ENCODE measurements around the gene CCDC195. TPM values are rescaled to one million over a fixed set of nuclear protein-coding genes. Genes with fewer than 3 reads are reported as not detected.

Gene CCDC195
- total RNA-seq, 1 donor from 2014 or later, result not detected

GRCh38 chr2:224687156-224687555 is 29.0 kb downstream of the CCDC195 start:
- H3K9me3 Mint-ChIP-seq (ENCODE audit: low read depth), result no peaks in the 10 kb centered on the region
- H3K36me3 Mint-ChIP-seq (ENCODE audit: insufficient read depth), result no peaks in the 10 kb centered on the region
- no peak overlapping the region for H3K4me3 Mint-ChIP-seq (ENCODE audit: low read depth)
- no peak overlapping the region for H3K27ac Mint-ChIP-seq
- H3K27me3 Mint-ChIP-seq, result no peaks in the 10 kb centered on the region
- no peaks in the 10 kb centered on the region for H3K4me1 Mint-ChIP-seq (ENCODE audit: low read depth)
- DNase-seq (ENCODE audit: low spot score, unreplicated experiment), result no peak
- no peak for TF ChIP-seq CTCF (IDR thresholded peaks at IDR 0.05; ENCODE audit: unreplicated experiment)

- Mint-ChIP-seq H3K4me1 (ENCODE audit: low read depth) (no peaks in the 10 kb centered on the region), H3K27me3 (no peaks in the 10 kb centered on the region), H3K27ac (no peak overlapping the region), H3K4me3 (ENCODE audit: low read depth) (no peak overlapping the region), H3K9me3 (ENCODE audit: low read depth) (no peaks in the 10 kb centered on the region), H3K36me3 (ENCODE audit: insufficient read depth) (no peaks in the 10 kb centered on the region)
- no peak for DNase-seq (ENCODE audit: low spot score, unreplicated experiment)
- no peak for TF ChIP-seq CTCF (IDR thresholded peaks at IDR 0.05; ENCODE audit: unreplicated experiment)
These were observed 31.0 kb downstream of the CCDC195 start for GRCh38 chr2:224685121-224685520.

DNA sequence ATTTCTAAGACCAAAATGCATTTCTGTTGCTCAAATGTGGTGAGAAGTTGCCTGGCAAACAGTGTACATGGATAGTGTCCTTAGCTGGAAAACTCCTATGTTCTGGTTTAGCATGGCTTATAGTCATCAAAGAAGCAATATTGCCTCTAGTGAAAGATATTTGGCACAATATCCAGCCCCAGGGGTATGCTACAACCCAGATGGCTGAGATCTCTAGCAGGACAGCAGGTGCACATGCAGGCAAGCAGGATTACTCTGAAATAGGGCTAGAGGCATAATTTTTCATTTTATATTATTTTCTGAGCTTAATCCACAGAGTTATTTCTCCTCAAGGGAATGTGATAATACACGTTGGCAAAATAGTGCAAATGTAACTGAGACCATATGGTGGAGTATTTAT is 34.0 kb downstream of the CCDC195 start:
- no peaks in the 10 kb centered on the region for H3K27me3 Mint-ChIP-seq
- H3K36me3 Mint-ChIP-seq (ENCODE audit: insufficient read depth), result no peaks in the 10 kb centered on the region

GRCh38 chr2:224671731-224672130 is 44.4 kb downstream of the CCDC195 start:
- no peak for TF ChIP-seq CTCF (IDR thresholded peaks at IDR 0.05; ENCODE audit: unreplicated experiment)
- Mint-ChIP-seq H3K27me3 (no peaks in the 10 kb centered on the region), H3K4me1 (ENCODE audit: low read depth) (peaks cover 2% of the 10 kb centered on the region), H3K36me3 (ENCODE audit: insufficient read depth) (no peaks in the 10 kb centered on the region), H3K4me3 (ENCODE audit: low read depth) (no peak overlapping the region), H3K27ac (no peak overlapping the region), H3K9me3 (ENCODE audit: low read depth) (peaks cover 3% of the 10 kb centered on the region)
- DNase-seq (ENCODE audit: low spot score, unreplicated experiment), result no peak

More for the DNA sequence above, 34.0 kb downstream of the CCDC195 start:
- Mint-ChIP-seq H3K4me1 (ENCODE audit: low read depth) (no peaks in the 10 kb centered on the region), H3K4me3 (ENCODE audit: low read depth) (no peak overlapping the region), H3K27ac (no peak overlapping the region), H3K9me3 (ENCODE audit: low read depth) (no peaks in the 10 kb centered on the region)
- TF ChIP-seq CTCF (IDR thresholded peaks at IDR 0.05; ENCODE audit: unreplicated experiment), result no peak
- no peak for DNase-seq (ENCODE audit: low spot score, unreplicated experiment)

DNA sequence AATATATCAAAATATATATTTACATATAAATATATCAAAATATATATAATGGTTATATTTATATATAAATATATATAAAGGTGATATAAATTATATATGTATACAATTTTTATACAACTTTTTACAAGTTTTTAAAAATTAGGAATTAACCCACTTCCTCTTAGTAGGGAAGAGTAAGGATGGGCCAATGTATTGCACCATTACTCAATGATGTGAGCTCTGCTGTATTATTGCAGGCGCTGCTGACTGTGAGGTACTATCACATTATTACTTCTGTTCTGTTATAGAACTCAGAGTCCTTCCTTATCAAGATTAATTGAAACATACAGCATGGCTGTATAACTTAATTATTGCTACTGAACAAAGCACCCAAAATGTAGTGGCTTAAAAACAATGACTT is 46.0 kb downstream of the CCDC195 start:
- Mint-ChIP-seq H3K9me3 (ENCODE audit: low read depth) (peaks cover 3% of the 10 kb centered on the region), H3K27me3 (no peaks in the 10 kb centered on the region), H3K36me3 (ENCODE audit: insufficient read depth) (no peaks in the 10 kb centered on the region), H3K27ac (no peak overlapping the region), H3K4me1 (ENCODE audit: low read depth) (peaks cover 2% of the 10 kb centered on the region), H3K4me3 (ENCODE audit: low read depth) (no peak overlapping the region)
- TF ChIP-seq CTCF (IDR thresholded peaks at IDR 0.05; ENCODE audit: unreplicated experiment), result no peak
- no peak for DNase-seq (ENCODE audit: low spot score, unreplicated experiment)
